Mucosa of descending colon (tissue), 3 donors: ENCODE data around the gene CPPED1. TPM values are rescaled to one million over a fixed set of nuclear protein-coding genes. Genes with fewer than 3 reads are reported as not detected.

Experiments
- ATAC-seq: fragments of 200-7000 bp; cut with Tn5 transposase; one replicate; pipeline ENCODE4 v1.9.1; 2020; ENCODE audit warnings: mild to moderate bottlenecking, moderate library complexity
- DNase-seq, 3 donors: peaks; one replicate each; pipeline ENCODE4 v3.0.0-alpha.2; 2020
- H3K36me3 ChIP-seq: fragments of 200-600 bp; one replicate; pipeline ENCODE4 v1.8.0; 2021; ENCODE audit warnings: low read depth, mild to moderate bottlenecking
- H3K4me1 ChIP-seq: fragments of 200-600 bp; one replicate; pipeline ENCODE4 v1.8.0; 2021; ENCODE audit warnings: low read depth, mild to moderate bottlenecking
- H3K4me3 ChIP-seq: fragments of 200-600 bp; one replicate; pipeline ENCODE4 v1.8.0; 2021; ENCODE audit warnings: mild to moderate bottlenecking
- H3K9me3 ChIP-seq: fragments of 200-600 bp; one replicate; pipeline ENCODE4 v1.8.0; 2021; ENCODE audit warnings: mild to moderate bottlenecking
- CTCF ChIP-seq: fragments of 200-600 bp; IDR thresholded peaks from one replicate; pipeline ENCODE4 v1.8.0; 2022; ENCODE audit warnings: antibody characterized with exemption, mild to moderate bottlenecking
- intact Hi-C, 2 donors: fragments of 100-400 bp; cut with DNase I in 1 of 2; cut with micrococcal nuclease in 1 of 2; formaldehyde crosslinking; loops; one replicate each; pipeline versions ENCODE4 v1.11.0 to v1.11.1; 2022; cut with DNase I, micrococcal nuclease
- total RNA-seq, 3 donors: library from RNA; stranded (reverse); fragmentation: NEBNext Ultra II Directional in 2 of 3; extraction: Animal tissue kit (Norgen Biotek cat#: 25700) in 2 of 3; gene quantifications; one replicate each; pipeline versions ENCODE4 v1.2.1 to v1.2.4, GENCODE V29; 2021 to 2023
- donor health status: DM: no; HTN: no; CAD: no; lungs with moderate emphysema.
- donor health status: DM: no; HTN: no; CAD: no.
- donor health status: DM: no; HTN: yes; CAD: no.

The CPPED1 gene
- total RNA-seq, 3 donors from 2014 or later = 18.9 to 25.0 (median 23.4) TPM

GRCh38 chr16:12724226-12724625 is 79.5 kb downstream of the CPPED1 start:
- Histone ChIP-seq H3K4me3 (no peak overlapping the region), H3K4me1 (no peaks in the 10 kb centered on the region), H3K36me3 (no peaks in the 10 kb centered on the region), H3K9me3 (no peaks in the 10 kb centered on the region)
- ATAC-seq = no peak
- intact Hi-C loops = no loop called here
- no peak for TF ChIP-seq CTCF
- DNase-seq = no peak

GRCh38 chr16:12723681-12724080 is 80.0 kb downstream of the CPPED1 start:
- ATAC-seq = no peak
- no peak for TF ChIP-seq CTCF
- no peak overlapping the region for H3K4me3 ChIP-seq
- H3K36me3 ChIP-seq = no peaks in the 10 kb centered on the region
- no peaks in the 10 kb centered on the region for H3K9me3 ChIP-seq
- DNase-seq = no peak
- intact Hi-C loops = no loop called here
- no peaks in the 10 kb centered on the region for H3K4me1 ChIP-seq

GRCh38 chr16:12721841-12722421 is 81.8 kb downstream of the CPPED1 start:
- no peaks in the 10 kb centered on the region for H3K36me3 ChIP-seq
- TF ChIP-seq CTCF = no peak
- ATAC-seq (no peak), DNase-seq (no peak)
- no peaks in the 10 kb centered on the region for H3K9me3 ChIP-seq
- no peak overlapping the region for H3K4me3 ChIP-seq
- intact Hi-C loops = no loop called here
- H3K4me1 ChIP-seq = no peaks in the 10 kb centered on the region

- Histone ChIP-seq H3K4me1 (no peaks in the 10 kb centered on the region), H3K36me3 (no peaks in the 10 kb centered on the region), H3K4me3 (no peak overlapping the region), H3K9me3 (no peaks in the 10 kb centered on the region)
- no peak for DNase-seq
- no peak for ATAC-seq
- intact Hi-C loops = no loop called here
- no peak for TF ChIP-seq CTCF
Measured at GRCh38 chr16:12719972-12720371, 83.7 kb downstream of the CPPED1 start.

GRCh38 chr16:12716658-12717057 is 87.0 kb downstream of the CPPED1 start:
- TF ChIP-seq CTCF = no peak
- no peak for DNase-seq
- H3K36me3 ChIP-seq = no peaks in the 10 kb centered on the region
- no peaks in the 10 kb centered on the region for H3K4me1 ChIP-seq
- no peak overlapping the region for H3K4me3 ChIP-seq
- no peaks in the 10 kb centered on the region for H3K9me3 ChIP-seq
- no peak for ATAC-seq
- intact Hi-C loops = no loop called here

- DNase-seq = no peak
- no peaks in the 10 kb centered on the region for H3K9me3 ChIP-seq
- intact Hi-C loops = no loop called here
- no peaks in the 10 kb centered on the region for H3K4me1 ChIP-seq
- H3K36me3 ChIP-seq = no peaks in the 10 kb centered on the region
- no peak for ATAC-seq
- no peak overlapping the region for H3K4me3 ChIP-seq
- no peak for TF ChIP-seq CTCF
Measured at GRCh38 chr16:12709807-12710206, 93.9 kb downstream of the CPPED1 start.
